Lower lobe of right lung (tissue), 2 donors: ENCODE results near the gene SELE. TPM values are rescaled to one million over a fixed set of nuclear protein-coding genes. Genes with fewer than 3 reads are reported as not detected.
A peak's percentile ranks its signal among the peaks of the same experiment; 100 is the strongest.
"Not testable (repeated sequence)": the region's sequence is repeated elsewhere in the genome, so short reads cannot be mapped to it uniquely, and the experiment has no call there.

Experiments used
- ATAC-seq, 2 donors: fragments of 200-7000 bp; cut with Tn5 transposase; one replicate each; pipeline ENCODE4 v1.9.1; 2020 to 2022; ENCODE audit warnings: mild to moderate bottlenecking in 2 of 2, moderate library complexity in 2 of 2
- DNase-seq: peaks from one replicate; pipeline ENCODE4 v3.0.0-alpha.2; 2020
- H3K27ac ChIP-seq: fragments of 200-600 bp; one replicate; pipeline ENCODE4 v1.8.0; 2022
- H3K27me3 ChIP-seq: fragments of 200-600 bp; one replicate; pipeline ENCODE4 v1.8.0; 2022; ENCODE audit warnings: low read depth
- H3K36me3 ChIP-seq: fragments of 200-600 bp; one replicate; pipeline ENCODE4 v1.8.0; 2022; ENCODE audit warnings: mild to moderate bottlenecking
- H3K4me1 ChIP-seq: fragments of 200-600 bp; one replicate; pipeline ENCODE4 v1.8.0; 2022
- H3K4me3 ChIP-seq: fragments of 200-600 bp; one replicate; pipeline ENCODE4 v1.8.0; 2022; ENCODE audit warnings: mild to moderate bottlenecking
- H3K9me3 ChIP-seq: fragments of 200-600 bp; one replicate; pipeline ENCODE4 v1.8.0; 2022
- CTCF ChIP-seq: fragments of 200-600 bp; IDR thresholded peaks from one replicate; pipeline ENCODE4 v1.8.0; 2022; ENCODE audit warnings: antibody characterized with exemption, mild to moderate bottlenecking
- intact Hi-C: fragments of 100-400 bp; cut with DNase I; formaldehyde crosslinking; loops from one replicate; pipeline ENCODE4 v1.11.0; 2022
- total RNA-seq: library from RNA; stranded (reverse); fragmentation: NEBNext Ultra II Directional; extraction: Animal tissue kit (Norgen Biotek cat#: 25700); gene quantifications from one replicate; pipeline ENCODE4 v1.2.1, GENCODE V29; 2021
- donor health status: DM: no; HTN: yes; CAD: no; lungs with severe emphysema.

Gene SELE
- total RNA-seq, 1 donor from 2014 or later = 0.38 TPM

GRCh38 chr1:169723763-169724162 is 10.1 kb downstream of the SELE start:
- no peak for TF ChIP-seq CTCF
- no peak overlapping the region for H3K4me3 ChIP-seq
- DNase-seq (no peak), ATAC-seq (no peak)
- H3K4me1 ChIP-seq = peaks cover 3% of the 10 kb centered on the region
- H3K9me3 ChIP-seq = no peaks in the 10 kb centered on the region
- no peaks in the 10 kb centered on the region for H3K36me3 ChIP-seq
- intact Hi-C loops = no loop called here
- no peaks in the 10 kb centered on the region for H3K27me3 ChIP-seq
- H3K27ac ChIP-seq = no peak overlapping the region

DNA sequence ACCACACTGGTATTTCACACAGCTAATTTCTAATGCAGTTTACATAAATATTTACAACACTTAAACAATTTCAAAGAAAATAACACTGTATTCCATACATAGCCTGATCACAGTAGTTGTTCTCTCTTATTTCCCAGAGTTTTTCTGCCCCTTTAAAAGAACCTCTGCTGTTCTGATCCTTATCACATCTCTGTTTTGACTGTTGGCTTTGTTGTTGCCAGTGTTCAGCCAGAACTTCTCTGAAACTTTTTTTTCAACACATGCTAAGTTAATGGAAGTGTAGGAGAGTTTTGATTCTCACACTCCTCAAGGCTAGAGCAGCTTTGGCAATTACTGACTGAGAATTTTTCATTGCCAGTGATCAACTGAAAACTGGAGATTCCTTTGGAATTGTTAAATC is 11.1 kb downstream of the SELE start:
- H3K9me3 ChIP-seq = no peaks in the 10 kb centered on the region
- TF ChIP-seq CTCF = no peak
- ATAC-seq (no peak), DNase-seq (no peak)
- no peaks in the 10 kb centered on the region for H3K36me3 ChIP-seq
- H3K27ac ChIP-seq = no peak overlapping the region
- H3K4me3 ChIP-seq = no peak overlapping the region
- peaks cover 3% of the 10 kb centered on the region for H3K4me1 ChIP-seq
- H3K27me3 ChIP-seq = no peaks in the 10 kb centered on the region
- intact Hi-C loops = no loop called here

DNA sequence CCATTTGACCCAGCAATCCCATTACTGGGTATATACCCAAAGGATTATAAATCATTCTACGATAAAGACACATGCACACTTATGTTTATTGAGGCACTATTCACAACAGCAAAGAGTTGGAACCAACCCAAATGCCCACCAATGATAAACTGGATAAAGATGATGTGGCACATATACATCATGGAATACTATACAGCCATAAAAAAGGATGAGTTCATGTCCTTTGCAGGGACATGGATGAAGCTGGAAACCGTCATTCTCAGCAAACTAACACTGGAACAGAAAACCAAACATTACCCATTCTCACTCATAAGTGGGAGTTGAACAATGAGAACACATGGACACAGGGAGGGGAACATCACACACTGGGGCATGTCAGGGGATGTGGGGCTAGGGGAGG is 18.8 kb downstream of the SELE start:
- intact Hi-C loops, ATAC-seq, DNase-seq, H3K36me3 ChIP-seq, H3K27me3 ChIP-seq, H3K9me3 ChIP-seq, H3K4me3 ChIP-seq, H3K27ac ChIP-seq: not testable (repeated sequence)
- peaks cover 13% of the 10 kb centered on the region for H3K4me1 ChIP-seq

DNA sequence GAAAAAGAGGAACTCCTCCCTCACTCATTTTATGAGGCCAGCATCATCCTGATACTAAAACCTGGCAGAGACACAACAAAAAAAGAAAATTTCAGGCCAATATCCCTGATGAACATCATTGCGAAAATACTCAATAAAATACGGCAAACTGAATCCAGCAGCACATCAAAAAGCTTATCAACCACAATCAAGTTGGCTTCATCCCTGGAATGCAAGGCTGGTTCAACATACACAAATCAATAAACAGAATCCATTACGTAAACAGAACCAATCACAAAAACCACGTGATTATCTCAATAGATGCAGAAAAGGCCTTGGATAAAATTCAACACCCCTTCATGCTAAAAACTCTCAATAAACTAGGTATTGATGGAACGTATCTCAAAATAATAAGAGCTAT is 20.8 kb downstream of the SELE start:
- H3K4me1 ChIP-seq = peaks cover 13% of the 10 kb centered on the region
- H3K27ac ChIP-seq, DNase-seq, H3K36me3 ChIP-seq, H3K4me3 ChIP-seq, intact Hi-C loops, ATAC-seq, H3K9me3 ChIP-seq, H3K27me3 ChIP-seq: not testable (repeated sequence)

GRCh38 chr1:169712309-169712631 is 21.6 kb downstream of the SELE start:
- Histone ChIP-seq H3K4me3 (peak overlapping the region; percentile 37), H3K27me3 (no peaks in the 10 kb centered on the region), H3K4me1 (peaks cover 13% of the 10 kb centered on the region), H3K36me3 (no peaks in the 10 kb centered on the region), H3K9me3 (peaks cover 6% of the 10 kb centered on the region), H3K27ac (no peak overlapping the region)
- ATAC-seq (no peak), DNase-seq (no peak)
- no peak for TF ChIP-seq CTCF
- intact Hi-C loops = no loop called here

DNA sequence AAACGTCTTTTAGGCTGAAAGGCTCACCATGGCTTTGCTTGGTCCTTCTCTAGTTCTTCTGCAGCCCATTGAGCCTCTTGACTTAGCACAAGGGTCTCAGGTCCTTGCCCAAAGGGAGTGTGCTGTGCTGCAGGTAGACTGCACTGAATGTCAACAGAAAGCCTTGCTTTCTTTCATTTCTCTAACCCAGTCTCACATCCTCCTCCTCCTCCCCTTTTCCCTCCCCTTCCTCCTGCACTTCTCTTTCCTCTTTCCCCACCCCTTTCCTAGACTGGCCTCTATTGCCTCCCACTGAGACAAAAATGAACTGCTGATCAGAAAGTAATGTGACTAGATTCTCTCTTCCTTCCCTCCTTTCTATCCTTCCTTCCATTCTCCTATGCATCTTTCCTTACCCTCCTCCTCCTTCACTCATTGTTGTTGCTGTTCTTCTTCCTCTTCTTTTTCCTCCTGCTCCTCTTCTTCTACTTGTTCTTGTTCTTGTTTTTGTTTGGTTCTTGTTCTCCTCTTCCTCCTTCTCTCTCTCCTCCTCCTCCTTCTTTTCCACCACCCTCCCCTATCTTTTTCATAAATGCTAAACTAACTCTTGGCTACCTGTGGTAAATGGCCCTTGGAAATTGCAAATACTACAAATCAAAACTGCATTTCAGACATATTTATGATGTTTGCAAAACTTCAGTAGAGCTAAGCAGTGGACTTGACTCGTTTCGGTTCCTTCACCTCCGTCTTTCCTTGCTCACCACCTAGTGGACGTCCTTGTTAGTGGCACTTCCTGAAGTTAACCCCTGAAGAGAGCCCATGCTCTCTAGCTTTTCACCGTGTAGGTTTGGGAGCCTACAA is 22.2 kb downstream of the SELE start, which contains the start of gene SELL:
TSS of gene SELL (minus strand) at position 152 of the 840 bp plus-strand sequence. CDS start at position 30, 122 bp downstream.
- ATAC-seq = peak; percentile 96 to 98
- peak within 1 kb of the TSS; percentile 37 for H3K4me3 ChIP-seq
- no peak within 1 kb of the TSS for H3K27ac ChIP-seq
- H3K27me3 ChIP-seq = no peaks in the 10 kb centered on the region
- peak; percentile 77 for TF ChIP-seq CTCF
- peaks cover 13% of the 10 kb centered on the region for H3K4me1 ChIP-seq
- DNase-seq = no peak
- H3K36me3 ChIP-seq = no peaks in the 10 kb centered on the region
- H3K9me3 ChIP-seq = peaks cover 6% of the 10 kb centered on the region
- intact Hi-C loops = no loop called here
